Kasumi-1 (cell line): ENCODE data around the gene EIF4G2.
A peak's percentile ranks its signal among the peaks of the same experiment; 100 is the strongest.

ENCODE experiments used
- DNase-seq, 2 experiments: peaks; one replicate each; lab custom pipeline; 2025; lab: John Stamatoyannopoulos, UW

EIF4G2 gene

GRCh38 chr11:10808235-10808552, 532 bp downstream of the EIF4G2 start:
- no peak for DNase-seq

- DNase-seq: peak; percentile 22 to 30
These were observed 1.1 kb downstream of the EIF4G2 start for GRCh38 chr11:10807493-10808234.

GRCh38 chr11:10806206-10806605, 2.5 kb downstream of the EIF4G2 start:
- DNase-seq: no peak

GRCh38 chr11:10805741-10806140, 3.0 kb downstream of the EIF4G2 start:
- DNase-seq: no peak

GRCh38 chr11:10803676-10804075, 5.0 kb downstream of the EIF4G2 start:
- no peak for DNase-seq

- DNase-seq: no peak
These were observed 8.4 kb downstream of the EIF4G2 start for GRCh38 chr11:10800292-10800691.

- no peak for DNase-seq
These were observed 10.3 kb downstream of the EIF4G2 start for GRCh38 chr11:10798330-10798928.

- peak in 1 of 2 experiments; percentile 3 for DNase-seq
These were observed 11.2 kb downstream of the EIF4G2 start for GRCh38 chr11:10797531-10797930.

GRCh38 chr11:10797001-10797400, 11.7 kb downstream of the EIF4G2 start:
- DNase-seq: no peak

GRCh38 chr11:10796191-10796590, 12.5 kb downstream of the EIF4G2 start:
- DNase-seq: no peak

- peak in 1 of 2 experiments; percentile 40 for DNase-seq
These were observed 15.1 kb downstream of the EIF4G2 start for GRCh38 chr11:10793470-10794255.

- DNase-seq: peak; percentile 48 to 58
These were observed 16.2 kb downstream of the EIF4G2 start for GRCh38 chr11:10792385-10793068.

GRCh38 chr11:10786451-10786850, 22.3 kb downstream of the EIF4G2 start:
- no peak for DNase-seq

GRCh38 chr11:10785146-10785474, 23.6 kb downstream of the EIF4G2 start:
- no peak for DNase-seq

GRCh38 chr11:10784232-10785145, 24.2 kb downstream of the EIF4G2 start:
- no peak for DNase-seq

- no peak for DNase-seq
These were observed 28.7 kb downstream of the EIF4G2 start for GRCh38 chr11:10780040-10780439.

- no peak for DNase-seq
These were observed 29.6 kb downstream of the EIF4G2 start for GRCh38 chr11:10779086-10779485.

GRCh38 chr11:10778217-10778970, 30.3 kb downstream of the EIF4G2 start:
- DNase-seq: no peak

GRCh38 chr11:10777806-10778205, 30.9 kb downstream of the EIF4G2 start:
- DNase-seq: peak; percentile 89 to 92

GRCh38 chr11:10777393-10777793, 31.3 kb downstream of the EIF4G2 start:
- peak in 1 of 2 experiments; percentile 16 for DNase-seq

GRCh38 chr11:10774811-10775210, 33.9 kb downstream of the EIF4G2 start:
- DNase-seq: no peak
